Measurements from ENCODE around the gene BMF.
"Not testable (repeated sequence)": the region's sequence is repeated elsewhere in the genome, so short reads cannot be mapped to it uniquely, and the experiment has no call there.

BMF gene, protein sequence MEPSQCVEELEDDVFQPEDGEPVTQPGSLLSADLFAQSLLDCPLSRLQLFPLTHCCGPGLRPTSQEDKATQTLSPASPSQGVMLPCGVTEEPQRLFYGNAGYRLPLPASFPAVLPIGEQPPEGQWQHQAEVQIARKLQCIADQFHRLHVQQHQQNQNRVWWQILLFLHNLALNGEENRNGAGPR

DNA sequence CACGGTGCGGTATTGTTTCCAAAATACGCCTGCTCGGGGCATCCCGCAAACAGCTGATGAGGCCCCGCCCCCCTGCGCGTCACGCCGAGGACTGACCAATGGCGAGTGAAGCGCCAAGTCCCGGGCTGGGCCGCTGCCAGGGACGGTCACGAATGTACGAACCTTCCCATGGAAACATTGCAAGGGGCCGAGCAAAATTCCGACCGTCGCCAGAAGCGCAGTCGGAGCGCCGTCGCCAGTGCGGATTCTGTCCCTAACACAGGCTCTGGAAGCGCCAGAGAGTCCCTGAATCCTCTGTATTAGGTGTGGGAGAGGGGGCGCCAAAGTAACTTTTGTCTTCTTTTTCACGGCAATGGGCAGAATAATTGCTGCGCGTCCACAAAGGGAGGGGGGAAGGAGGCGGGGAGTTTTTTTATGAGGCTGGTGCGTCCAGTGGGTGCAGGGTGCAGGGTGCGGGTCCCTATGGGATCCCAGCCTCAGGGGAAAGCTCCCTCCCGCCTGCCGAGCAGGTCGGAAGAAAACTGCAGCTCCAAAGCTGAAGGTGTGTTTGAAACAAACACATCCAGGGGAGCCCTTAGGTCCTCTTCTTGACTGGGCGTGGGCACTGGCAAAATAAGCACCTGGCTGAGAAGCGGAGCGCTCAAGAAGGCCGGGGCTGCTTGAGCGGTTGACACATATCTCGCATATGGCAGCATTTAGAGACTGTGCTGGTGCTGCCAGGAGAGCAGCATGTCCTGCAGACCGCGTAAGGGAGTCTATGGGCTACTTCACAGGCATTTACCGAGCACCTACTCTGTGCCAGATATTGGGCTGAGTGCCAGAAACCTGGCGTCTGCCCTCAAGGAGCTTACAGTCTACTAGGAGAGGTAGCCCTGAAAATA, at the start of gene BMF:
TSS of gene BMF (minus strand) at position 25 of the 881 bp plus-strand sequence. CDS start 2,793 bp downstream, outside the sequence.
- no peaks in the 10 kb centered on the region for H3K9me3 ChIP-seq (ENCODE audit: control insufficient read depth in 1 of 2, low read length in 2 of 2)
- H3K4me3 ChIP-seq (ENCODE audit: low read depth in 1 of 2, low read length in 2 of 2), result peak within 1 kb of the TSS; percentile 71 to 76
- H3K27me3 ChIP-seq (ENCODE audit: low read depth, low read length), result no peaks in the 10 kb centered on the region
- peaks cover 30 to 46% of the 10 kb centered on the region in 2 donors for H3K4me1 ChIP-seq (ENCODE audit: control insufficient read depth in 1 of 2, insufficient read depth in 2 of 2, low read length in 2 of 2)
- H3K36me3 ChIP-seq (ENCODE audit: control insufficient read depth in 1 of 2, insufficient read depth in 2 of 2, low read length in 2 of 2), result no peaks in the 10 kb centered on the region
- peak within 1 kb of the TSS; percentile 39 for H3K27ac ChIP-seq (ENCODE audit: low read length)

DNA sequence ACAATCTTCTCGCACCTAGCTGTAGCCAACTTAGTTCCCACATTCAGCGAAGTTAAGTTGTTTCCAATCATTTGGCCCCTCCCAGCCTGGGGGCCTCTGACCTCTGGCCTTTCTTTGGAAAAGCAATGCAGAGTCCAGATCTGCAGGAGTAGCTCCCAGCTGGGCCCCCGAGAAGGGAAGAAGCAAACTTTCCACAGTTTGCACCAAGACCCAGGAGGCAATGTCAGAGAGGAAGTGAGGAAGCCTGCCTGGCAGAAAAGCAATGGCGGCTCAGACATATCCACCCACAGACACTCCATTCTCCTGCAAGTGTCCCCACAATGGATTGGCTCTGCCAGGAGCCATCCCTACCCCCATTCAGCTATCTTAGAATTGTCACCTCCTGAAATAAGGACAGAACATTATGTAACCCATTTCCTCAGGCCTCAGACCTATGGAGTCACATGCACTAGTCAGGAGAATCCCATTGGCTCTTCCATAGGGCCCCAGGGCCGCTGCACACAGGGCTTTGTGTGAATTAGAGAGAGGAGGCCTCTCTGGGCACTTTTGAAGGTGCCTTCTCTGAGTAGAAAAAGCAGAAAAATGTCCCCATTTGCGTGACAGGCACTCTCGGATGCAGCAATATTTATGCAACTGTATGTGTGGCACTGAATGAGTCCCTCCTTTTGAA, 49.2 kb upstream of the BMF start:
- Histone ChIP-seq H3K4me1 (ENCODE audit: control insufficient read depth in 1 of 2, insufficient read depth in 2 of 2, low read length in 2 of 2) (peaks cover 4 to 14% of the 10 kb centered on the region in 2 donors), H3K27ac (ENCODE audit: low read length) (no peak overlapping the region), H3K4me3 (ENCODE audit: low read depth in 1 of 2, low read length in 2 of 2) (no peak overlapping the region), H3K36me3 (ENCODE audit: control insufficient read depth in 1 of 2, insufficient read depth in 2 of 2, low read length in 2 of 2) (no peaks in the 10 kb centered on the region), H3K27me3 (ENCODE audit: low read depth, low read length) (no peaks in the 10 kb centered on the region), H3K9me3 (ENCODE audit: control insufficient read depth in 1 of 2, low read length in 2 of 2) (no peaks in the 10 kb centered on the region)

DNA sequence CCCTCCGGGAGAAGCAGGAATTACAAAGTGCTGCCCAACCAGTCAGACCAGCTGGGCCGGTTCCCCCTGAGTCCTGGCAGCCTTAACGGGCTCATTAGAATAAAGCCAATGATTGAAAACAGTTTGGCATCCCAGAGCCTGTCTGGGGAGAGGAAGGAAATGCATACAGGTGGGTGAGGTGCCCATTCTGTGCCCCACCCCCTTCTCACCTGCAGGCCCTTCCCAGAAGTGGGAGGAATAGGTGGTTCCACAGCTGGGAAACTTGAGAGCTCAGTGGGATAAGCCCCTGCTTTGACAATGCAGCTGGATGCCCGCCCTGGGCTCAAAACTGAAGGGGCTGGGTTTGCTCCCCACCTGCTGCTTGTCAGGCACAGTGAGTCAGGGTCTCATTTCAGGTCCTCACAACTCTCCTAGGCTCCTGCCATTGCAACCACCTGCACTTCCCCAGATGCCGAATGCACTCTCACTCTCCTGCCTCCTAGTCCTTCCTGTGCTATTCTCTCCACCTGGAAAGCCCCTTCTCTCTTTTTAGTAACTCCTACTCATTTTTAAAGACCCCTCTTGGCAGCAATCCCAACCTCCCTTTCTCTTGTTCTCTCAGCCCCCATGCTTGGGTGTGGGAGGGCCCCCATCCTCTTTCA, 46.7 kb upstream of the BMF start:
- Histone ChIP-seq H3K4me3 (ENCODE audit: low read depth in 1 of 2, low read length in 2 of 2) (no peak overlapping the region), H3K27ac (ENCODE audit: low read length) (no peak overlapping the region), H3K9me3 (ENCODE audit: control insufficient read depth in 1 of 2, low read length in 2 of 2) (no peaks in the 10 kb centered on the region), H3K36me3 (ENCODE audit: control insufficient read depth in 1 of 2, insufficient read depth in 2 of 2, low read length in 2 of 2) (no peaks in the 10 kb centered on the region), H3K27me3 (ENCODE audit: low read depth, low read length) (no peaks in the 10 kb centered on the region), H3K4me1 (ENCODE audit: control insufficient read depth in 1 of 2, insufficient read depth in 2 of 2, low read length in 2 of 2) (peaks cover under 1% of the 10 kb centered on the region in 2 donors)

DNA sequence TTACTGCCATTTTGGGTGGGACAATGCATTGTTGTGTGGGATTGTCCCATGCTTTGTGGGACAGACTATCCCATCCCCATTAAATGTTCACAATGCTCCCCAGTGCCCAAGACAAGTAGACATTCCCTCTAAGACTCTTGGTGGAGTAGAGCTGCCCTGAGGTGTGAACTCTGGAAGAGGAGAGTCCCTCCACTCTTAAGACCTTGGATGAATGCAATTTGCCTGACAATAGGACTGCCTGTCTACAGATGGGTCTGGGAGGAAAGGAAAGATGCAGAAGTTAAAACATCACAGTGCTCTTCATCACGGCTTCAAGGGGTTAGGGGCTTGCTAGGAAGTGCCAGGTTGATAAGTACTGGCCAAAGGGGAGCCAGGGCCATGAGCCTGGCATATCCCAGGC, 46.1 kb upstream of the BMF start:
- H3K4me1 ChIP-seq (ENCODE audit: control insufficient read depth in 1 of 2, insufficient read depth in 2 of 2, low read length in 2 of 2); H3K36me3 ChIP-seq (ENCODE audit: control insufficient read depth in 1 of 2, insufficient read depth in 2 of 2, low read length in 2 of 2); H3K4me3 ChIP-seq (ENCODE audit: low read depth in 1 of 2, low read length in 2 of 2); H3K27ac ChIP-seq (ENCODE audit: low read length); H3K27me3 ChIP-seq (ENCODE audit: low read depth, low read length); H3K9me3 ChIP-seq (ENCODE audit: control insufficient read depth in 1 of 2, low read length in 2 of 2): not testable (repeated sequence)

DNA sequence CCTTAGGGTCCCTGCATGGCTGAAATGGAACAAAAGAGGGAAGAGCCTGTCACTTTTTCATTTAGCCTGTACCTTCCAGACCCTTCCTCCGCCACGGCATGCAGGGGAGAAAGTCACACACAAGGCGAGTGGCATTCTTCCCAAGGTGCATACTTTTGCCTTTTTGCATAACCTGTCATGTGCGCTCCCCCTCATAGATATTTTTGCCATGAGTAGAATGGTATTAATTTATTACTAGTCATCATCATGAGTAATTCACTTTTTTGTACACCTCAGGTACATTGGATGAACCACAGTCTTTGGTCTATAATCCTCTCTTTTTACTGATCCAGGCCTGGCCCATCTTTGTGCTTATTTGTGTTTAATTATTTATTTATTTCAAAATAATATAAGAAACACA, 43.3 kb upstream of the BMF start:
- Histone ChIP-seq H3K9me3 (ENCODE audit: control insufficient read depth in 1 of 2, low read length in 2 of 2) (no peaks in the 10 kb centered on the region), H3K4me3 (ENCODE audit: low read depth in 1 of 2, low read length in 2 of 2) (no peak overlapping the region), H3K4me1 (ENCODE audit: control insufficient read depth in 1 of 2, insufficient read depth in 2 of 2, low read length in 2 of 2) (no peaks in the 10 kb centered on the region), H3K27me3 (ENCODE audit: low read depth, low read length) (no peaks in the 10 kb centered on the region), H3K36me3 (ENCODE audit: control insufficient read depth in 1 of 2, insufficient read depth in 2 of 2, low read length in 2 of 2) (no peaks in the 10 kb centered on the region), H3K27ac (ENCODE audit: low read length) (no peak overlapping the region)

DNA sequence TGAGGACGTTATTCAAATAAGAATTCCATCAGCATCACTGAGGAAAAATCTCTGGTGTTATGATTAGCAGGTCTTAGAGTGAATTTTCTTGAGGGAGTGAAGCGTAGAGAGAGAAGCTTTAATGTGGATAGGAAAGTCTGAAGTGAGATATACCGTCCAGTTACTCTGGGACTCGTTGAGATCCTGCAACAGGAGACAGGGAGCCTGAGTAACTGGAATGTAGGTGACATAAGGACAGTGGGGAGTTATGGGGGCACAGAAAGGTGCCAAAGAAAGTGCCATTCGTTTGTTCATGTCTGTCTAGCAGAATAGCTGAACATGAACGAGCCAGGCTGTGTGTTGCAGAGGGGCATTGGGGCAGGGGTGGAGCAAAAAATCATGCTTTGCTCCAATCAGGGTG, 42.8 kb upstream of the BMF start:
- H3K4me1 ChIP-seq (ENCODE audit: control insufficient read depth in 1 of 2, insufficient read depth in 2 of 2, low read length in 2 of 2), result no peaks in the 10 kb centered on the region
- no peaks in the 10 kb centered on the region for H3K27me3 ChIP-seq (ENCODE audit: low read depth, low read length)
- no peak overlapping the region for H3K4me3 ChIP-seq (ENCODE audit: low read depth in 1 of 2, low read length in 2 of 2)
- H3K9me3 ChIP-seq (ENCODE audit: control insufficient read depth in 1 of 2, low read length in 2 of 2), result no peaks in the 10 kb centered on the region
- no peaks in the 10 kb centered on the region for H3K36me3 ChIP-seq (ENCODE audit: control insufficient read depth in 1 of 2, insufficient read depth in 2 of 2, low read length in 2 of 2)
- no peak overlapping the region for H3K27ac ChIP-seq (ENCODE audit: low read length)

DNA sequence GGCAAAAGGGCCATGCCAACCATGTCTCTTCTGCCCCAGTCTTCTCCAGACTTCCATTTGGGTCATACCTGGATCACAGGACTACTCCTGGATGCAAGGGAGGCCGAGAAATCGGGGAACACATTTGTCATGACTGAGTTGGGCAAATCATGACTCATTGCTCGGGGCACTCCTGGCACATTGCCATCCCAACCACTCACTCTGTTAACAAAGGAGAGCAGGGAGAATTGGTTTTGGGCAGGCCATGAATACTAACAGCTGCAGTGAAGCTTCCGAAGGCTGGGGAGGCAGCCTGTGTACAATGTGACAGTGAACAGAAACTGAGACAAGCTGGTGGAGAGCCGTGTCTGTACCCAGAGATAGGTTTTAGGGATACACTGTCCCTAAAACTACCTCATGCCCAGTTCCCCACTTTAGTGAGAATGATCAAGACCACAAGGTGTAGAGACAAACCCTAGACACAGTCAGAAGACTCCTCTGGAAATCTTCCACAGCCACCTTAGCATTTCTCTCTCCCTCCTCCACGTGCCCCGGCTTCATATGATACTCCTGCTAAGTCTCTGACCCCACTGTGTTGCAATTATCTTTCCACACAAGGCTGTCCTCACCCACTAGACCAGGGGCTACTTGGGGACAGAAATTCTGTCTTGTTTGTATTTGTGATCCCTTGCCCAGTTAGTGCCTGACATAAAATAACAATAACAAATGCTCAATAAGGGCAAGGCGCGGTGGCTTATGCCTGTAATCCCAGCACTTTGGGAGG, 41.7 kb upstream of the BMF start:
- no peaks in the 10 kb centered on the region for H3K36me3 ChIP-seq (ENCODE audit: control insufficient read depth in 1 of 2, insufficient read depth in 2 of 2, low read length in 2 of 2)

DNA sequence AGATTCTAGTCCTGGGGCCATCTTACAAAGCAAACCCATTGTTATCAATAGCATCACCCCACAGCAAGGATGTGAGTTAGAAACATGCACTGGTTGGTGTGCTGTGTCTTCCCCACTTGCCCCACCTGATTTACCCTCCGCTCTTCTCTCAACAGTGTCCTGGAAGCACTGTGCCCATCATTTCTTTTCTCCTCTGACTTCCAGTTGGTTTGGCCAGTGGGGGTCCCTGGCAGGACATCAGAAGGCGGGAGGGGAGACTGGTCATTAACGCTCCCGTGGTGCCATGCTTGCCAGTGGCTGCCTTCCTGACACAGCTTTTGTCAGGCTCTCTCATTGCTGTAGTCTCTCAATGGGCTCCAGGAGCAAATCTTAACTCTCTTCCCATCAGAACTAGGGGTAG, 40.7 kb upstream of the BMF start:
- no peaks in the 10 kb centered on the region for H3K9me3 ChIP-seq (ENCODE audit: control insufficient read depth in 1 of 2, low read length in 2 of 2)
- H3K4me1 ChIP-seq (ENCODE audit: control insufficient read depth in 1 of 2, insufficient read depth in 2 of 2, low read length in 2 of 2), result no peaks in the 10 kb centered on the region
- H3K27me3 ChIP-seq (ENCODE audit: low read depth, low read length), result no peaks in the 10 kb centered on the region
- H3K36me3 ChIP-seq (ENCODE audit: control insufficient read depth in 1 of 2, insufficient read depth in 2 of 2, low read length in 2 of 2), result no peaks in the 10 kb centered on the region
- no peak overlapping the region for H3K4me3 ChIP-seq (ENCODE audit: low read depth in 1 of 2, low read length in 2 of 2)
- no peak overlapping the region for H3K27ac ChIP-seq (ENCODE audit: low read length)

More for the DNA sequence above, 41.7 kb upstream of the BMF start:
- H3K9me3 ChIP-seq (ENCODE audit: control insufficient read depth in 1 of 2, low read length in 2 of 2), result no peaks in the 10 kb centered on the region
- H3K4me1 ChIP-seq (ENCODE audit: control insufficient read depth in 1 of 2, insufficient read depth in 2 of 2, low read length in 2 of 2), result no peaks in the 10 kb centered on the region
- H3K27me3 ChIP-seq (ENCODE audit: low read depth, low read length), result no peaks in the 10 kb centered on the region
- H3K4me3 ChIP-seq (ENCODE audit: low read depth in 1 of 2, low read length in 2 of 2), result no peak overlapping the region
- no peak overlapping the region for H3K27ac ChIP-seq (ENCODE audit: low read length)

DNA sequence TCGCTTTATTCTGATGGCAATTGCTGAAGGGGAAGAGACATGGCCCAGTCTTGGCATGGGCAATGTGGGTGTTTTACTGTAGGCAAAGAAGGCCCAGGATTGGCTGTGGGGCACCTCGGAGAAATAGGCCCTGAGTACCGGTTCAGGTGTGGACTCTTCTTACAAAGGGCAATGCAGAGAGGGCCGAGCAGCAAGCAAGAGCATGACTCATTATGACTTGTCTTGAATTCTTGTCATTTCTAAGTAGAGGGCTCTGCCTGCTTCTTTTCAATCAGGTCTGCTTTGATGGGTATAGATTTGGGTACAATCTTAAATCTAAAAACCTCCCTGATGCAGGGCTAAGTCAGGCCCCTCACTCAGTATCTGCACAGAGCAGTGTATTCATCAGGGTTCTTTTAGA, 37.4 kb upstream of the BMF start:
- Histone ChIP-seq H3K27ac (ENCODE audit: low read length) (no peak overlapping the region), H3K4me1 (ENCODE audit: control insufficient read depth in 1 of 2, insufficient read depth in 2 of 2, low read length in 2 of 2) (no peaks in the 10 kb centered on the region), H3K36me3 (ENCODE audit: control insufficient read depth in 1 of 2, insufficient read depth in 2 of 2, low read length in 2 of 2) (no peaks in the 10 kb centered on the region), H3K27me3 (ENCODE audit: low read depth, low read length) (no peaks in the 10 kb centered on the region), H3K9me3 (ENCODE audit: control insufficient read depth in 1 of 2, low read length in 2 of 2) (no peaks in the 10 kb centered on the region), H3K4me3 (ENCODE audit: low read depth in 1 of 2, low read length in 2 of 2) (no peak overlapping the region)

DNA sequence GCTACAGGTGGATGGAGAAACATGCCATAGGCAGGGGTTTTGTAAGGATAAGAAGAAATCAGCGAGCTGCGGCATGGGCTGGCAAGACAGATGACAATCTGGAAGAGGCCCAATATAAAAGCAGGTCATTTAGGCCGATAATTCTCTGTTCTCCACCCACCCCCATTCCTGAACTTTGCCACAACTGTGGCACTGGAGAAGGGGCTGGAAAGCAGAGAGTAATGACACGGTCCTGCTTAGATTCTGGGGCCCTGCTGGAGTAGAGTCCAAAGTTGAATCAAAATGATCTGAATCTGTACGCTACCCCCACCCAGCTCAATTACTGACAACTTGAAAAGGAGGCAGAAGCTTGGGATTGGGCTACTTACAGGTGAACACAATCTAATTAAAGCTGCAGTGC, 33.7 kb upstream of the BMF start:
- Histone ChIP-seq H3K4me3 (ENCODE audit: low read depth in 1 of 2, low read length in 2 of 2) (no peak overlapping the region), H3K27ac (ENCODE audit: low read length) (no peak overlapping the region), H3K27me3 (ENCODE audit: low read depth, low read length) (no peaks in the 10 kb centered on the region), H3K36me3 (ENCODE audit: control insufficient read depth in 1 of 2, insufficient read depth in 2 of 2, low read length in 2 of 2) (no peaks in the 10 kb centered on the region), H3K9me3 (ENCODE audit: control insufficient read depth in 1 of 2, low read length in 2 of 2) (no peaks in the 10 kb centered on the region), H3K4me1 (ENCODE audit: control insufficient read depth in 1 of 2, insufficient read depth in 2 of 2, low read length in 2 of 2) (no peaks in the 10 kb centered on the region)

DNA sequence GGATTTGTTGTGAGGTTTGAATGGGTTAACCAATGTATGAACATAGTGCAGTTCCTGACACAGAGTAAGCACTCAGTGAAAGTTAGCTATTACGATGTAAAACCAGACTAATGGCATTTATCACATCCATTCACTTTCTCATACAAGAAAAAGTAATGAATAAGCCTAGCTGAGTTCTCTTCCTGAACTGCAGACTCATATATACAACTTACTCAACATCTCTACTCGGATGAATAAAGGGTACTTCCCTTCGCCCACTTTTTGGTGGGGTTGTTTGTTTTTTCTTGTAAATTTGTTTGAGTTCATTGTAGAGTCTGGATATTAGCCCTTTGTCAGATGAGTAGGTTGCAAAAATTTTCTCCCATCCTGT, 29.5 kb upstream of the BMF start:
- H3K27me3 ChIP-seq (ENCODE audit: low read depth, low read length); H3K36me3 ChIP-seq (ENCODE audit: control insufficient read depth in 1 of 2, insufficient read depth in 2 of 2, low read length in 2 of 2); H3K9me3 ChIP-seq (ENCODE audit: control insufficient read depth in 1 of 2, low read length in 2 of 2); H3K4me1 ChIP-seq (ENCODE audit: control insufficient read depth in 1 of 2, insufficient read depth in 2 of 2, low read length in 2 of 2); H3K4me3 ChIP-seq (ENCODE audit: low read depth in 1 of 2, low read length in 2 of 2); H3K27ac ChIP-seq (ENCODE audit: low read length): not testable (repeated sequence)

All from muscle layer of duodenum (tissue), 2 donors.